ENCODE measurements around the gene BTBD7.

The BTBD7 gene

GRCh38 chr14:93306812-93307211 is 26.0 kb downstream of the BTBD7 start:
- H2AFZ ChIP-seq (ENCODE audit: low read length): no peak overlapping the region
- DNase-seq: no peak
- H3F3A ChIP-seq (ENCODE audit: insufficient read depth, low read length): no peaks in the 10 kb centered on the region
- H3K27me3 ChIP-seq (replicated peaks; ENCODE audit: insufficient read depth, low read length): no peaks in the 10 kb centered on the region
- H4K20me1 ChIP-seq (ENCODE audit: insufficient read depth, low read length): no peaks in the 10 kb centered on the region
- H3K9ac ChIP-seq (ENCODE audit: low read length): no peak overlapping the region
- H3K4me1 ChIP-seq (ENCODE audit: low read length): no peaks in the 10 kb centered on the region
- no peaks in the 10 kb centered on the region for H3K9me2 ChIP-seq (replicated peaks; ENCODE audit: insufficient read depth, low read length)
- H3K79me2 ChIP-seq (ENCODE audit: low read length): peaks cover 87% of the 10 kb centered on the region
- no peak overlapping the region for H3K4me2 ChIP-seq (ENCODE audit: low read depth, low read length)
- H3K36me3 ChIP-seq (replicated peaks; ENCODE audit: insufficient read depth, low read length): no peaks in the 10 kb centered on the region
- TF ChIP-seq EZH2 (optimal IDR thresholded peaks at IDR 0.05; ENCODE audit: low read depth, low read length): no peak
- TF ChIP-seq EZH2phosphoT487 (IDR thresholded peaks at IDR 0.05; ENCODE audit: low read length): no peak
- TF ChIP-seq CTCF (IDR thresholded peaks at IDR 0.05; ENCODE audit: low read length): no peak
- H3K27ac ChIP-seq (ENCODE audit: low read length): no peak overlapping the region
- no peaks in the 10 kb centered on the region for H3K9me3 ChIP-seq (replicated peaks; ENCODE audit: insufficient read depth, low read length)
- no peak overlapping the region for H3K4me3 ChIP-seq (ENCODE audit: low read length)

- Histone ChIP-seq H2AFZ (ENCODE audit: low read length) (no peak overlapping the region), H3K27me3 (replicated peaks; ENCODE audit: insufficient read depth, low read length) (no peaks in the 10 kb centered on the region), H3K9me3 (replicated peaks; ENCODE audit: insufficient read depth, low read length) (no peaks in the 10 kb centered on the region), H3K27ac (ENCODE audit: low read length) (no peak overlapping the region), H3K4me1 (ENCODE audit: low read length) (no peaks in the 10 kb centered on the region), H3K79me2 (ENCODE audit: low read length) (peaks cover 83% of the 10 kb centered on the region), H4K20me1 (ENCODE audit: insufficient read depth, low read length) (no peaks in the 10 kb centered on the region), H3K36me3 (replicated peaks; ENCODE audit: insufficient read depth, low read length) (no peaks in the 10 kb centered on the region), H3K9ac (ENCODE audit: low read length) (no peak overlapping the region), H3K9me2 (replicated peaks; ENCODE audit: insufficient read depth, low read length) (no peaks in the 10 kb centered on the region), H3K4me3 (ENCODE audit: low read length) (no peak overlapping the region), H3F3A (ENCODE audit: insufficient read depth, low read length) (no peaks in the 10 kb centered on the region), H3K4me2 (ENCODE audit: low read depth, low read length) (no peak overlapping the region)
- no peak for TF ChIP-seq EZH2 (optimal IDR thresholded peaks at IDR 0.05; ENCODE audit: low read depth, low read length)
- TF ChIP-seq CTCF (IDR thresholded peaks at IDR 0.05; ENCODE audit: low read length): no peak
- no peak for TF ChIP-seq EZH2phosphoT487 (IDR thresholded peaks at IDR 0.05; ENCODE audit: low read length)
- DNase-seq: no peak
Observed at GRCh38 chr14:93305725-93306418, 27.0 kb downstream of the BTBD7 start.

GRCh38 chr14:93304771-93305170 is 28.1 kb downstream of the BTBD7 start:
- no peak for DNase-seq
- Histone ChIP-seq H4K20me1 (ENCODE audit: insufficient read depth, low read length) (no peaks in the 10 kb centered on the region), H3F3A (ENCODE audit: insufficient read depth, low read length) (no peaks in the 10 kb centered on the region), H3K4me2 (ENCODE audit: low read depth, low read length) (no peak overlapping the region), H3K9me2 (replicated peaks; ENCODE audit: insufficient read depth, low read length) (no peaks in the 10 kb centered on the region), H3K9ac (ENCODE audit: low read length) (no peak overlapping the region), H2AFZ (ENCODE audit: low read length) (no peak overlapping the region), H3K27ac (ENCODE audit: low read length) (no peak overlapping the region), H3K4me1 (ENCODE audit: low read length) (no peaks in the 10 kb centered on the region), H3K79me2 (ENCODE audit: low read length) (peaks cover 76% of the 10 kb centered on the region), H3K27me3 (replicated peaks; ENCODE audit: insufficient read depth, low read length) (no peaks in the 10 kb centered on the region), H3K4me3 (ENCODE audit: low read length) (no peak overlapping the region), H3K9me3 (replicated peaks; ENCODE audit: insufficient read depth, low read length) (no peaks in the 10 kb centered on the region), H3K36me3 (replicated peaks; ENCODE audit: insufficient read depth, low read length) (no peaks in the 10 kb centered on the region)
- TF ChIP-seq CTCF (IDR thresholded peaks at IDR 0.05; ENCODE audit: low read length): no peak
- TF ChIP-seq EZH2phosphoT487 (IDR thresholded peaks at IDR 0.05; ENCODE audit: low read length): no peak
- no peak for TF ChIP-seq EZH2 (optimal IDR thresholded peaks at IDR 0.05; ENCODE audit: low read depth, low read length)

Data from MM.1S (cell line).